ENCODE data around the gene HLX. TPM values are rescaled to one million over a fixed set of nuclear protein-coding genes. Genes with fewer than 3 reads are reported as not detected.

The HLX gene
- total and polyA plus RNA-seq, 9 of the 15 experiments (the other 6 are each of a cell fraction or from before 2014, with no cell fraction given): 0.10 to 3.0 (median 1.6) TPM

- POLR2A ChIA-PET: no interaction called here
- peaks cover 55 to 67% of the 10 kb centered on the region in 2 experiments for H3K27me3 ChIP-seq (ENCODE audit: control insufficient read depth in 2 of 2, insufficient read depth in 2 of 2, low read length in 2 of 2)
- TF ChIP-seq C11orf30 (IDR thresholded peaks at IDR 0.05; ENCODE audit: low read depth) (no peak), ZMIZ1 (IDR thresholded peaks at IDR 0.05; ENCODE audit: low read depth in 2 of 2, low read length in 2 of 2) (no peak), MBD2 (IDR thresholded peaks at IDR 0.05; ENCODE audit: borderline replicate concordance, low read depth) (no peak), CTCFL (IDR thresholded peaks at IDR 0.05; ENCODE audit: borderline replicate concordance, insufficient read depth, low read depth, low read length, poor library complexity, severe bottlenecking) (no peak), POLR2AphosphoS5 (IDR thresholded peaks at IDR 0.05; ENCODE audit: control insufficient read depth, insufficient read depth, low read depth, low read length) (no peak), ATF2 (CRISPR knock-in tag; IDR thresholded peaks at IDR 0.05) (no peak), TCF15 (CRISPR knock-in tag; IDR thresholded peaks at IDR 0.05) (no peak), ZNF76 (CRISPR knock-in tag; IDR thresholded peaks at IDR 0.05; ENCODE audit: borderline replicate concordance) (no peak)
- no peaks in the 10 kb centered on the region for H4K20me1 ChIP-seq (replicated peaks; ENCODE audit: control insufficient read depth, insufficient read depth, low read length)
- FAIRE-seq (no peak), ATAC-seq (peak; percentile 22), DNase-seq (ENCODE audit: extremely low read depth in 1 of 4, low spot score in 3 of 4) (no peak)
- H3K9ac ChIP-seq (ENCODE audit: insufficient read depth in 1 of 2, low read depth in 2 of 2, low read length in 2 of 2): peak overlapping the region in 1 of 2 experiments; percentile 33; a peak in 1 of 4 replicates
- 12% methylated on average over 69 of the region's 71 CpGs for WGBS (ENCODE audit: insufficient coverage, low coverage, missing lambda C conversion rate)
- in situ Hi-C loops (cut with MboI): no loop called here
- peaks cover 0 to 14% of the 10 kb centered on the region in 2 experiments; a peak in 1 of 5 replicates for H3K4me1 ChIP-seq (replicated peaks in 1 of 2; ENCODE audit: control insufficient read depth in 2 of 2, insufficient read depth in 2 of 2, low read length in 2 of 2)
- H3K79me2 ChIP-seq (ENCODE audit: control insufficient read depth, insufficient read depth, low read length): no peaks in the 10 kb centered on the region
- H3K9me1 ChIP-seq (ENCODE audit: control insufficient read depth, insufficient read depth, low read length): no peaks in the 10 kb centered on the region
- H3K27ac ChIP-seq (ENCODE audit: extremely low read depth, low read depth, low read length): no peak overlapping the region
- H2AFZ ChIP-seq (ENCODE audit: low read depth, low read length): no peak overlapping the region
- no peaks in the 10 kb centered on the region for H3K9me3 ChIP-seq (replicated peaks; ENCODE audit: control insufficient read depth, insufficient read depth, low read depth, low read length)
- CTCF ChIA-PET (ENCODE audit: low intra/inter-chr PET ratio): no interaction called here
- H3K4me2 ChIP-seq (ENCODE audit: insufficient read depth, low read length): no peak overlapping the region
- intact Hi-C loops (cut with micrococcal nuclease): no loop called here
- H3K4me3 ChIP-seq: no peak overlapping the region
- H3K36me3 ChIP-seq (ENCODE audit: control insufficient read depth, insufficient read depth, low read length): no peaks in the 10 kb centered on the region
- BruUV-seq (replicated peaks): no TSS peak
Observed at GRCh38 chr1:220894025-220894923, 15.0 kb downstream of the HLX start.

All from K562 (cell line).